A549 treated with AZD9567 at 1 μM for 4 hours (cell line): ENCODE measurements around the gene NOTCH1. TPM values are rescaled to one million over a fixed set of nuclear protein-coding genes. Genes with fewer than 3 reads are reported as not detected.

Experiments
- total RNA-seq: library from RNA; stranded (reverse); fragments of 200-300 nt; extraction: Qiagen RNA extraction; gene quantifications from 5 replicates; pipeline ENCODE4 v1.2.3, GENCODE V29; 2022; ENCODE audit not compliant: insufficient read depth

Gene NOTCH1
- total RNA-seq, result 11.5 to 21.5 TPM (median 13.1 TPM) in 5 replicates

GRCh38 chr9:136545965-136546696 lies at the start of gene NOTCH1:
Gene NOTCH1, minus strand, starts transcription at chr9:136546048. Its CDS starts 262 bp downstream, at chr9:136545786.

DNA sequence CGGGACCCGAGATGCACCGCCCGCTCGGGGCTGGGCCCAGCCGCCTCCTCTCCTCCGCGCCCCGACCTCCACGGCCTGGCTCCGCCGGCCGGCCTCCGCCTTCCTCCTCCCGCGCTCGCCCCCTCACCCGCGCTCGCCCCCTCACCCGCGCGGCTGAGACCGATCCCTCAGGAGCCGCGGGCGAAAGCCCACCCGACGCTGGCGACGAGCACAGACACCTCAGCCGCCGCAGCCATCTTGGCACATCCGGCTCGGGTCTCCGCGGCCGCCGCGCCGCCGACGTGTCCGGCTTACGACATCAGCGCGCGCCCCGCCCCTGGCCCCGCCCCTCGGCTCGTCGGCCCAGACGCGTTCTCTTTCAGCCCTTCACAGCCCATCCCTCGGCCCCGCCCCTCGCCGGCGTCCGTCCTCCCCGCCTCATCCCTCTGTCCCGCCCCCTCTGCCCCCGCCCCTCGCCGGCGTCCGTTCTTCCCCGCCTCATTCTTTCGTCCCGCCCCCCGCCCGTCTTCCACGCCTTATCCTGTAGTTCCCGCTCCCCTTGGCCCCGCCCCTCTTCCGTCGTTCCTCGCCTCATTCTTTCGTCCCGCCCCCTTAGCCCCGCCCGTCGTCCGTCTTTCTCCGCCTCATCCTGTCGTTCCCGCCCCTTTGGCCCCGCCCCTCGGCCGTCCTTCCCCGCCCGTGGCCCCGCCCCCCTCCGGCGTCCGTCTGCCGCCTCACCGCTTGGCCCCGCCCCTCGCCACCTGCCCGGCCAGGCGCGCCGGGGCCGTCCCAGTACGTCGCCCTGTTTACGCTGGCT lies 62.9 kb downstream of the NOTCH1 start, which contains the start of gene SEC16A:
SEC16A (minus strand) TSS at position 248 of the 796 bp plus-strand sequence. CDS start 5,425 bp downstream, outside the sequence.

Other genes starting within 250 kb of the NOTCH1 start
- 0.01 to 0.02 TPM (median 0.01 TPM) in 3 of 5 replicates, not detected in the others for gene CCDC187, start 242.0 kb downstream of the NOTCH1 start, total RNA-seq
- gene GPSM1, start 218.5 kb downstream of the NOTCH1 start, total RNA-seq, result 8.2 to 14.1 TPM (median 13.1 TPM) in 5 replicates
- 11.8 to 40.4 TPM (median 37.1 TPM) in 5 replicates for gene DNLZ, start 182.3 kb downstream of the NOTCH1 start, total RNA-seq
- 1.0 to 1.8 TPM (median 1.3 TPM) in 4 of 5 replicates, not detected in the other for gene CARD9, start 172.4 kb downstream of the NOTCH1 start, total RNA-seq
- 6.8 to 15.6 TPM (median 14.5 TPM) in 5 replicates for gene SNAPC4, start 145.9 kb downstream of the NOTCH1 start, total RNA-seq
- gene ENTR1, start 135.4 kb downstream of the NOTCH1 start, total RNA-seq, result 50.6 to 84.8 TPM (median 75.1 TPM) in 5 replicates
- 82.6 to 130 TPM (median 85.8 TPM) in 5 replicates for gene PMPCA, start 135.4 kb downstream of the NOTCH1 start, total RNA-seq
- 14.6 to 24.5 TPM (median 23.8 TPM) in 5 replicates for gene INPP5E, start 106.2 kb downstream of the NOTCH1 start, total RNA-seq
- 57.7 to 66.1 TPM (median 59.9 TPM) in 5 replicates for gene SEC16A, start 63.0 kb downstream of the NOTCH1 start, total RNA-seq
- gene EGFL7, start 116.9 kb upstream of the NOTCH1 start, total RNA-seq, result 37.1 to 59.8 TPM (median 58.8 TPM) in 5 replicates
- 64.9 to 105 TPM (median 101 TPM) in 5 replicates for gene AGPAT2, start 141.4 kb upstream of the NOTCH1 start, total RNA-seq
- gene DIPK1B, start 166.5 kb upstream of the NOTCH1 start, total RNA-seq, result 3.7 to 8.1 TPM (median 7.0 TPM) in 5 replicates
- gene LCN10, start 196.9 kb upstream of the NOTCH1 start, total RNA-seq, result not detected in 5 replicates
- gene LCN6, start 202.5 kb upstream of the NOTCH1 start, total RNA-seq, result not detected in 5 replicates
- gene LCN8, start 212.2 kb upstream of the NOTCH1 start, total RNA-seq, result not detected in 5 replicates
- 0.05 to 0.08 TPM (median 0.05 TPM) in 3 of 5 replicates, not detected in the others for gene LCN15, start 218.5 kb upstream of the NOTCH1 start, total RNA-seq
- gene TMEM141, start 245.3 kb upstream of the NOTCH1 start, total RNA-seq, result 58.2 to 81.2 TPM (median 76.7 TPM) in 5 replicates